Calu3 (cell line): ENCODE data around the gene ZSCAN5A. TPM values are rescaled to one million over a fixed set of nuclear protein-coding genes. Genes with fewer than 3 reads are reported as not detected.
"Not testable (repeated sequence)": the region's sequence is repeated elsewhere in the genome, so short reads cannot be mapped to it uniquely, and the experiment has no call there.

Source experiments
- BruUV-seq: library from RNA; stranded (reverse); fragments of 400-500 nt; replicated peaks from 2 replicates; lab custom pipeline; 2021; lab: Mats Ljungman, UMichigan
- CTCF ChIA-PET: fragments of 300-600 bp; sonication (Branson Sonifier 250); formaldehyde crosslinking; loops from one replicate; lab custom pipeline; 2022; ENCODE audit warnings: antibody characterized with exemption; lab: Charles Lee
- DNase-seq: peaks from one replicate; pipeline ENCODE4 v3.0.0; 2022
- H3K27ac Mint-ChIP-seq: one replicate; pipeline ENCODE4 v1.8.0; 2022; ENCODE audit warnings: mixed read lengths; ENCODE audit not compliant: unreplicated experiment
- H3K27me3 Mint-ChIP-seq: one replicate; pipeline ENCODE4 v1.8.0; 2022; ENCODE audit warnings: mixed read lengths; ENCODE audit not compliant: unreplicated experiment
- H3K36me3 Mint-ChIP-seq: one replicate; pipeline ENCODE4 v1.8.0; 2022; ENCODE audit warnings: mild to moderate bottlenecking, moderate library complexity, mixed read lengths; ENCODE audit not compliant: insufficient read depth, unreplicated experiment
- H3K4me1 Mint-ChIP-seq: one replicate; pipeline ENCODE4 v1.8.0; 2022; ENCODE audit warnings: mild to moderate bottlenecking, low read depth, mixed read lengths; ENCODE audit not compliant: unreplicated experiment
- H3K4me3 Mint-ChIP-seq: one replicate; pipeline ENCODE4 v1.8.0; 2022; ENCODE audit warnings: mild to moderate bottlenecking, low read depth, moderate library complexity, mixed read lengths; ENCODE audit not compliant: unreplicated experiment
- H3K9me3 Mint-ChIP-seq: one replicate; pipeline ENCODE4 v1.8.0; 2022; ENCODE audit warnings: low read depth, mixed read lengths; ENCODE audit not compliant: unreplicated experiment
- CTCF ChIP-seq: fragments of 200-600 bp; IDR thresholded peaks from one replicate; pipeline ENCODE4 v1.8.0; 2022; ENCODE audit warnings: antibody characterized with exemption; ENCODE audit not compliant: unreplicated experiment
- intact Hi-C: fragments of 100-400 bp; cut with micrococcal nuclease; formaldehyde crosslinking; loops from one replicate; pipeline ENCODE4 v1.10.0; 2022; ENCODE audit not compliant: unreplicated experiment
- total RNA-seq: library from RNA; stranded (reverse); gene quantifications from 2 replicates; pipeline ENCODE4 v1.2.3, GENCODE V29; 2022

ZSCAN5A gene
- total RNA-seq, 1 experiment from 2014 or later: 13.5 TPM

- intact Hi-C loops: no loop called here
- no TSS peak for BruUV-seq
- Mint-ChIP-seq H3K36me3 (no peaks in the 10 kb centered on the region), H3K27me3 (peaks cover 36% of the 10 kb centered on the region), H3K4me1 (no peaks in the 10 kb centered on the region), H3K4me3 (peak overlapping the region; percentile 53), H3K27ac (no peak overlapping the region), H3K9me3 (peaks cover 2% of the 10 kb centered on the region)
- CTCF ChIA-PET: interaction anchor here (0.6 kb wide), 1 partner anchor 204 kb away, joined by 8 read pairs; no protein-coding TSS in a partner anchor
- DNase-seq: peak; percentile 16
- TF ChIP-seq CTCF: no peak
Observed at GRCh38 chr19:56217039-56217949, 97.3 kb downstream of the ZSCAN5A start.

- intact Hi-C loops: no loop called here
- Mint-ChIP-seq H3K36me3 (no peaks in the 10 kb centered on the region), H3K4me1 (no peaks in the 10 kb centered on the region), H3K27ac (no peak overlapping the region), H3K27me3 (peaks cover 59% of the 10 kb centered on the region), H3K9me3 (peaks cover 2% of the 10 kb centered on the region), H3K4me3 (no peak overlapping the region)
- BruUV-seq: no TSS peak
- DNase-seq: no peak
- no peak for TF ChIP-seq CTCF
- CTCF ChIA-PET: interaction anchor here (0.6 kb wide), 1 partner anchor 541 kb away, joined by 4 read pairs; no protein-coding TSS in a partner anchor
Observed at GRCh38 chr19:56211718-56212117, 102.9 kb downstream of the ZSCAN5A start.

- intact Hi-C loops, BruUV-seq, H3K27ac Mint-ChIP-seq, H3K9me3 Mint-ChIP-seq, H3K36me3 Mint-ChIP-seq, H3K4me3 Mint-ChIP-seq, H3K4me1 Mint-ChIP-seq, DNase-seq, CTCF ChIA-PET: not testable (repeated sequence)
- H3K27me3 Mint-ChIP-seq: peaks cover 76% of the 10 kb centered on the region
Observed at GRCh38 chr19:56210036-56210435, 104.6 kb downstream of the ZSCAN5A start.

GRCh38 chr19:56209091-56209490 lies 105.5 kb downstream of the ZSCAN5A start:
- intact Hi-C loops: no loop called here
- BruUV-seq: no TSS peak
- no peaks in the 10 kb centered on the region for H3K4me1 Mint-ChIP-seq
- no peak for TF ChIP-seq CTCF
- no peak overlapping the region for H3K4me3 Mint-ChIP-seq
- peaks cover 2% of the 10 kb centered on the region for H3K9me3 Mint-ChIP-seq
- H3K36me3 Mint-ChIP-seq: no peaks in the 10 kb centered on the region
- H3K27me3 Mint-ChIP-seq: peaks cover 68% of the 10 kb centered on the region
- DNase-seq: no peak
- H3K27ac Mint-ChIP-seq: no peak overlapping the region
- CTCF ChIA-PET: no interaction called here

GRCh38 chr19:56207581-56207980 lies 107.1 kb downstream of the ZSCAN5A start:
- DNase-seq, H3K4me3 Mint-ChIP-seq, H3K4me1 Mint-ChIP-seq, intact Hi-C loops, H3K9me3 Mint-ChIP-seq, BruUV-seq, H3K36me3 Mint-ChIP-seq, CTCF ChIA-PET, H3K27ac Mint-ChIP-seq: not testable (repeated sequence)
- H3K27me3 Mint-ChIP-seq: peaks cover 64% of the 10 kb centered on the region
